ENCODE data around the gene SLC25A38. TPM values are rescaled to one million over a fixed set of nuclear protein-coding genes. Genes with fewer than 3 reads are reported as not detected.
A peak's percentile ranks its signal among the peaks of the same experiment; 100 is the strongest.

Gene SLC25A38
- total and polyA plus RNA-seq, 9 of the 15 experiments (the other 6 are each of a cell fraction or from before 2014, with no cell fraction given) = 13.5 to 51.1 (median 30.6) TPM

- peak overlapping the region; percentile 88 to 94 for H3K9ac ChIP-seq (ENCODE audit: insufficient read depth in 1 of 2, low read depth in 2 of 2, low read length in 2 of 2)
- ChIA-PET POLR2A (interaction anchor here (0.7 to 6.1 kb wide), 7 partner anchors 8 to 233 kb away, joined by 3 to 45 read pairs (median 5); no protein-coding TSS in a partner anchor), CTCF (ENCODE audit: low intra/inter-chr PET ratio) (interaction anchor here (1.7 kb wide), 1 partner anchor 93 kb away, joined by 4 read pairs; no protein-coding TSS in a partner anchor)
- in situ Hi-C loops (cut with MboI) (loop anchor here (10.0 to 25.0 kb wide), 2 partner anchors 900 to 1057 kb away; partner anchors contain the start of genes EIF1B and RPL14), intact Hi-C loops (cut with micrococcal nuclease) (loop anchor here (5.0 to 10.0 kb wide), 3 partner anchors 37 to 900 kb away; partner anchors contain the start of gene EIF1B)
- ATAC-seq (no peak), DNase-seq (ENCODE audit: extremely low read depth in 1 of 4, low spot score in 3 of 4) (no peak), FAIRE-seq (no peak)
- peak overlapping the region; percentile 96 for H3K4me2 ChIP-seq (ENCODE audit: insufficient read depth, low read length)
- WGBS (ENCODE audit: insufficient coverage, low coverage, missing lambda C conversion rate) = 33% methylated on average over 15 of the region's 15 CpGs
- H3K79me2 ChIP-seq (ENCODE audit: control insufficient read depth, insufficient read depth, low read length) = peaks cover 53% of the 10 kb centered on the region
- H3K9me1 ChIP-seq (ENCODE audit: control insufficient read depth, insufficient read depth, low read length) = no peaks in the 10 kb centered on the region
- no peaks in the 10 kb centered on the region for H3K9me3 ChIP-seq (replicated peaks; ENCODE audit: control insufficient read depth, insufficient read depth, low read depth, low read length)
- peak overlapping the region; percentile 91 for H3K27ac ChIP-seq (ENCODE audit: extremely low read depth, low read depth, low read length)
- H2AFZ ChIP-seq (ENCODE audit: low read depth, low read length) = peak overlapping the region; percentile 86
- no TSS peak for BruUV-seq (replicated peaks)
- peaks cover 18 to 28% of the 10 kb centered on the region in 2 experiments; a peak in 4 of 5 replicates for H3K4me1 ChIP-seq (replicated peaks in 1 of 2; ENCODE audit: control insufficient read depth in 2 of 2, insufficient read depth in 2 of 2, low read length in 2 of 2)
- peaks cover 5% of the 10 kb centered on the region for H4K20me1 ChIP-seq (replicated peaks; ENCODE audit: control insufficient read depth, insufficient read depth, low read length)
- peak overlapping the region; percentile 61 for H3K4me3 ChIP-seq
- H3K27me3 ChIP-seq (ENCODE audit: control insufficient read depth in 2 of 2, insufficient read depth in 2 of 2, low read length in 2 of 2) = no peaks in the 10 kb centered on the region
- peaks cover 36% of the 10 kb centered on the region for H3K36me3 ChIP-seq (ENCODE audit: control insufficient read depth, insufficient read depth, low read length)
- TF ChIP-seq ZNF316 (IDR thresholded peaks at IDR 0.05) = peak; percentile 47; the same call in 1 of the 2 replicates
- TF ChIP-seq CEBPG (CRISPR knock-in tag; IDR thresholded peaks at IDR 0.05) = no peak
- TF ChIP-seq CEBPG (tag; conservative IDR thresholded peaks at IDR 0.05 in 1 of 2, IDR thresholded peaks at IDR 0.05 in 1 of 2) = peak in 1 of 2 experiments; percentile 24; a peak in 1 of 4 replicates
- peak; percentile 15; the same call in 1 of the 2 replicates for TF ChIP-seq C11orf30 (IDR thresholded peaks at IDR 0.05; ENCODE audit: low read depth)
- TF ChIP-seq ARHGAP35 (IDR thresholded peaks at IDR 0.05; ENCODE audit: partially characterized antibody) = no peak
- no peak for TF ChIP-seq SMAD1 (IDR thresholded peaks at IDR 0.05; ENCODE audit: low read depth, low read length, partially characterized antibody)
- no peak for TF ChIP-seq FOXP4 (CRISPR knock-in tag; IDR thresholded peaks at IDR 0.05; ENCODE audit: borderline replicate concordance)
- TF ChIP-seq MTF1 (CRISPR knock-in tag; IDR thresholded peaks at IDR 0.05; ENCODE audit: borderline replicate concordance) = no peak
- TF ChIP-seq DACH1 (IDR thresholded peaks at IDR 0.05; ENCODE audit: partially characterized antibody) = no peak
- peak; percentile 45; the same call in 1 of the 2 replicates for TF ChIP-seq ZNF384 (IDR thresholded peaks at IDR 0.05; ENCODE audit: low read depth, low read length)
- peak; percentile 86 for TF ChIP-seq CHD1 (IDR thresholded peaks at IDR 0.05; ENCODE audit: low read length)
- no peak for TF ChIP-seq MEF2A (IDR thresholded peaks at IDR 0.05; ENCODE audit: control insufficient read depth, low read depth, low read length)
- TF ChIP-seq ZFX (CRISPR knock-in tag; IDR thresholded peaks at IDR 0.05) = 0 out of 2 replicates have a peak, but pooled peaks have one; percentile 31
- TF ChIP-seq ATF6 (CRISPR knock-in tag; IDR thresholded peaks at IDR 0.05) = peak; percentile 18; the same call in 1 of the 2 replicates
- TF ChIP-seq HDAC1 (IDR thresholded peaks at IDR 0.05) = no peak
These were observed 21.9 kb downstream of the SLC25A38 start for GRCh38 chr3:39404943-39405686.

Data from K562 (cell line).